MM.1S (cell line): ENCODE measurements around the gene MLXIPL.
"Not testable (repeated sequence)": the region's sequence is repeated elsewhere in the genome, so short reads cannot be mapped to it uniquely, and the experiment has no call there.

Experiments
- DNase-seq: peaks from one replicate; pipeline ENCODE4 v3.0.0-alpha.2; 2015
- H2AFZ ChIP-seq: fragments of 300-600 bp; sonication (generic); 2 replicates; pipeline ENCODE4 v1.6.0; 2016; ENCODE audit warnings: antibody characterized with exemption, low read length
- H3F3A ChIP-seq: fragments of 300-600 bp; sonication (generic); 2 replicates; pipeline ENCODE4 v1.6.1; 2016; ENCODE audit warnings: mild to moderate bottlenecking, antibody characterized with exemption, low read length, moderate library complexity, mixed read lengths; ENCODE audit not compliant: insufficient read depth
- H3K27ac ChIP-seq: fragments of 300-600 bp; sonication (generic); 2 replicates; pipeline ENCODE4 v1.5.1; 2016; ENCODE audit warnings: mild to moderate bottlenecking, low read length
- H3K27me3 ChIP-seq: fragments of 300-600 bp; sonication (generic); replicated peaks from 2 replicates; pipeline ENCODE4 v1.6.0; 2016; ENCODE audit warnings: low read length; ENCODE audit not compliant: insufficient read depth
- H3K36me3 ChIP-seq: fragments of 300-600 bp; sonication (generic); replicated peaks from 2 replicates; pipeline ENCODE4 v1.6.1; 2016; ENCODE audit warnings: mild to moderate bottlenecking, low read length, mixed read lengths; ENCODE audit not compliant: insufficient read depth
- H3K4me1 ChIP-seq: fragments of 300-600 bp; sonication (generic); 2 replicates; pipeline ENCODE4 v1.6.1; 2016; ENCODE audit warnings: low read length, mixed read lengths
- H3K4me2 ChIP-seq: fragments of 300-600 bp; sonication (generic); 2 replicates; pipeline ENCODE4 v1.6.0; 2016; ENCODE audit warnings: low read depth, low read length
- H3K4me3 ChIP-seq: fragments of 300-600 bp; sonication (generic); 2 replicates; pipeline ENCODE4 v1.5.1; 2016; ENCODE audit warnings: low read length, mixed read lengths
- H3K79me2 ChIP-seq: fragments of 300-600 bp; sonication (generic); 2 replicates; pipeline ENCODE4 v1.6.1; 2016; ENCODE audit warnings: mixed run types, low read length, mixed read lengths
- H3K9ac ChIP-seq: fragments of 300-600 bp; sonication (generic); 2 replicates; pipeline ENCODE4 v1.6.1; 2016; ENCODE audit warnings: low read length, mixed read lengths
- H3K9me2 ChIP-seq: fragments of 300-600 bp; sonication (generic); replicated peaks from 2 replicates; pipeline ENCODE4 v1.6.1; 2016; ENCODE audit warnings: mild to moderate bottlenecking, low read length, mixed read lengths; ENCODE audit not compliant: insufficient read depth
- H3K9me3 ChIP-seq: fragments of 300-600 bp; sonication (generic); replicated peaks from 2 replicates; pipeline ENCODE4 v1.6.1; 2016; ENCODE audit warnings: mild to moderate bottlenecking, low read length, mixed read lengths; ENCODE audit not compliant: insufficient read depth
- H4K20me1 ChIP-seq: fragments of 300-600 bp; sonication (generic); 2 replicates; pipeline ENCODE4 v1.6.1; 2016; ENCODE audit warnings: mild to moderate bottlenecking, low read length, moderate library complexity, mixed read lengths; ENCODE audit not compliant: insufficient read depth
- EZH2 ChIP-seq: fragments of 300-600 bp; sonication (generic); optimal IDR thresholded peaks from 2 replicates; pipeline ENCODE3; 2017; ENCODE audit warnings: low read depth, mild to moderate bottlenecking, antibody characterized with exemption, low read length, mixed read lengths
- EZH2phosphoT487 ChIP-seq: fragments of 300-600 bp; sonication (generic); IDR thresholded peaks from 2 replicates; pipeline ENCODE4 v1.6.1; 2018; ENCODE audit warnings: antibody characterized with exemption, low read length
- TF ChIP-seq, protein P1 (sequence below): fragments of 300-600 bp; sonication (generic); IDR thresholded peaks from 2 replicates; pipeline ENCODE4 v1.5.1; 2016; ENCODE audit warnings: antibody characterized with exemption, low read length, mixed read lengths

Gene MLXIPL

GRCh38 chr7:73659983-73660382 is 35.7 kb upstream of the MLXIPL start:
- H3K9ac ChIP-seq, result no peak overlapping the region
- H3K79me2 ChIP-seq, result no peaks in the 10 kb centered on the region
- no peak for DNase-seq
- H3K9me3 ChIP-seq, result no peaks in the 10 kb centered on the region
- no peak overlapping the region for H3K4me3 ChIP-seq
- H3K36me3 ChIP-seq, result no peaks in the 10 kb centered on the region
- H4K20me1 ChIP-seq, result no peaks in the 10 kb centered on the region
- no peak overlapping the region for H3K4me2 ChIP-seq
- H3F3A ChIP-seq, result no peaks in the 10 kb centered on the region
- TF ChIP-seq EZH2phosphoT487 (no peak), EZH2 (no peak)
- TF ChIP-seq, protein P1, sequence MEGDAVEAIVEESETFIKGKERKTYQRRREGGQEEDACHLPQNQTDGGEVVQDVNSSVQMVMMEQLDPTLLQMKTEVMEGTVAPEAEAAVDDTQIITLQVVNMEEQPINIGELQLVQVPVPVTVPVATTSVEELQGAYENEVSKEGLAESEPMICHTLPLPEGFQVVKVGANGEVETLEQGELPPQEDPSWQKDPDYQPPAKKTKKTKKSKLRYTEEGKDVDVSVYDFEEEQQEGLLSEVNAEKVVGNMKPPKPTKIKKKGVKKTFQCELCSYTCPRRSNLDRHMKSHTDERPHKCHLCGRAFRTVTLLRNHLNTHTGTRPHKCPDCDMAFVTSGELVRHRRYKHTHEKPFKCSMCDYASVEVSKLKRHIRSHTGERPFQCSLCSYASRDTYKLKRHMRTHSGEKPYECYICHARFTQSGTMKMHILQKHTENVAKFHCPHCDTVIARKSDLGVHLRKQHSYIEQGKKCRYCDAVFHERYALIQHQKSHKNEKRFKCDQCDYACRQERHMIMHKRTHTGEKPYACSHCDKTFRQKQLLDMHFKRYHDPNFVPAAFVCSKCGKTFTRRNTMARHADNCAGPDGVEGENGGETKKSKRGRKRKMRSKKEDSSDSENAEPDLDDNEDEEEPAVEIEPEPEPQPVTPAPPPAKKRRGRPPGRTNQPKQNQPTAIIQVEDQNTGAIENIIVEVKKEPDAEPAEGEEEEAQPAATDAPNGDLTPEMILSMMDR, result no peak
- no peaks in the 10 kb centered on the region for H3K4me1 ChIP-seq
- H3K27ac ChIP-seq, result no peak overlapping the region
- H3K9me2 ChIP-seq, result no peaks in the 10 kb centered on the region
- no peak overlapping the region for H2AFZ ChIP-seq
- peaks cover 39% of the 10 kb centered on the region for H3K27me3 ChIP-seq

- H3K27ac ChIP-seq, H3K4me1 ChIP-seq: not testable (repeated sequence)
- peaks cover 28% of the 10 kb centered on the region for H3K27me3 ChIP-seq
Measured at GRCh38 chr7:73655309-73655708, 31.0 kb upstream of the MLXIPL start.

DNA sequence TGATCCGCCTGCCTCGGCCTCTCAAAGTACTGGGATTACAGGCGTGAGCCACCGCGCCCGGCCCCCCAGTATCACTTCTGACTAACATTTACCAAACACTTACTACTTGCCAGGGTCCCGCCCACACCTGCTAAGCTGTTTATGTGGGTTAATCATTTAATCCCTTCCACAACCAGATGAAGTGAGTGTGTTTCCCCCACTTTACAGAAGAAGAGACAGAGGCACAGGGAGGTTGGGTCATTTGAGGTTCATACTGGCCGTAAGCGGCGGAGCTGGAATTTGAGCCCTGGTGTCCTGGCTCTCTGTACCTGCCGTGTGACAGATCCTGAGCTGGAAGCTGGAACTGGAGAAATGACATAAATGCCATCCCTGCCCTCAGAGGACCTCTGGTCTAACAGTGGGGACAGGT is 28.2 kb upstream of the MLXIPL start:
- no peaks in the 10 kb centered on the region for H3K9me2 ChIP-seq
- no peak for TF ChIP-seq EZH2
- TF ChIP-seq, protein P1, result no peak
- TF ChIP-seq EZH2phosphoT487, result no peak
- H3K9ac ChIP-seq, result no peak overlapping the region
- no peaks in the 10 kb centered on the region for H3K4me1 ChIP-seq
- no peaks in the 10 kb centered on the region for H3K36me3 ChIP-seq
- H3K4me2 ChIP-seq, result no peak overlapping the region
- peaks cover 38% of the 10 kb centered on the region for H3K27me3 ChIP-seq
- no peaks in the 10 kb centered on the region for H3K9me3 ChIP-seq
- no peak overlapping the region for H2AFZ ChIP-seq
- H3F3A ChIP-seq, result no peaks in the 10 kb centered on the region
- no peak overlapping the region for H3K4me3 ChIP-seq
- no peak overlapping the region for H3K27ac ChIP-seq
- no peak for DNase-seq
- no peaks in the 10 kb centered on the region for H4K20me1 ChIP-seq
- H3K79me2 ChIP-seq, result no peaks in the 10 kb centered on the region

More at GRCh38 chr7:73655309-73655708, 31.0 kb upstream of the MLXIPL start:
- not testable (repeated sequence) for H3K9me2 ChIP-seq, H3K9me3 ChIP-seq, H3K4me3 ChIP-seq, H3K36me3 ChIP-seq, DNase-seq, H3K79me2 ChIP-seq, H3F3A ChIP-seq, H3K4me2 ChIP-seq, H2AFZ ChIP-seq, H4K20me1 ChIP-seq, H3K9ac ChIP-seq

GRCh38 chr7:73650524-73650923 is 26.2 kb upstream of the MLXIPL start:
- TF ChIP-seq EZH2phosphoT487 (no peak), EZH2 (no peak)
- TF ChIP-seq, protein P1, result no peak
- DNase-seq, result peak; percentile 24
- Histone ChIP-seq H3K27me3 (peaks cover 51% of the 10 kb centered on the region), H3K4me3 (no peak overlapping the region), H3K4me1 (no peaks in the 10 kb centered on the region), H3F3A (no peaks in the 10 kb centered on the region), H3K27ac (no peak overlapping the region), H3K36me3 (no peaks in the 10 kb centered on the region), H3K79me2 (no peaks in the 10 kb centered on the region), H3K9me2 (no peaks in the 10 kb centered on the region), H3K9ac (no peak overlapping the region), H3K9me3 (no peaks in the 10 kb centered on the region), H3K4me2 (no peak overlapping the region), H2AFZ (no peak overlapping the region), H4K20me1 (no peaks in the 10 kb centered on the region)
